Measurements from ENCODE around the gene EPM2AIP1.
A peak's percentile ranks its signal among the peaks of the same experiment; 100 is the strongest.
"Not testable (repeated sequence)": the region's sequence is repeated elsewhere in the genome, so short reads cannot be mapped to it uniquely, and the experiment has no call there.

Gene EPM2AIP1

GRCh38 chr3:36954452-36955134 lies 38.3 kb downstream of the EPM2AIP1 start:
- no peak for DNase-seq (ENCODE audit: low read depth in 3 of 3)

- DNase-seq (ENCODE audit: low read depth in 3 of 3), result not testable (repeated sequence)
Measured at GRCh38 chr3:36947814-36948213, 45.1 kb downstream of the EPM2AIP1 start.

GRCh38 chr3:36945333-36945980 lies 47.5 kb downstream of the EPM2AIP1 start:
- DNase-seq (ENCODE audit: low read depth in 3 of 3), result no peak

GRCh38 chr3:36944641-36945270 lies 48.2 kb downstream of the EPM2AIP1 start, which contains the start of gene TRANK1:
TRANK1 (minus strand) TSS chr3:36945054; CDS start chr3:36944809, 245 bp downstream.
- DNase-seq (ENCODE audit: low read depth in 3 of 3), result peak; percentile 51 to 72 (median 71)

GRCh38 chr3:36944012-36944640 lies 48.8 kb downstream of the EPM2AIP1 start:
- peak in 1 of 3 experiments; percentile 26 for DNase-seq (ENCODE audit: low read depth in 3 of 3)

GRCh38 chr3:36943601-36944000 lies 49.3 kb downstream of the EPM2AIP1 start:
- DNase-seq (ENCODE audit: low read depth in 3 of 3), result no peak

- DNase-seq (ENCODE audit: low read depth in 3 of 3), result no peak
Measured at GRCh38 chr3:36942638-36943248, 50.2 kb downstream of the EPM2AIP1 start.

GRCh38 chr3:36941658-36942057 lies 51.3 kb downstream of the EPM2AIP1 start:
- no peak for DNase-seq (ENCODE audit: low read depth in 3 of 3)

GRCh38 chr3:36941162-36941561 lies 51.8 kb downstream of the EPM2AIP1 start:
- no peak for DNase-seq (ENCODE audit: low read depth in 3 of 3)

GRCh38 chr3:36937492-36937891 lies 55.4 kb downstream of the EPM2AIP1 start:
- no peak for DNase-seq (ENCODE audit: low read depth in 3 of 3)

All from stimulated activated CD4-positive, alpha-beta T cell treated with anti-CD3 and anti-CD28 coated beads, TNF-alpha, amount 100 ng/mL, for 4 hours (primary cell).